HG02678 (cell line): ENCODE results near the gene SLC66A3.

Source experiments
- ATAC-seq: cut with Tn5 transposase; IDR thresholded peaks from one replicate; pipeline ENCODE4 v1.9.1; 2021; ENCODE audit warnings: mild to moderate bottlenecking, moderate library complexity; ENCODE audit not compliant: unreplicated experiment

Gene SLC66A3

DNA sequence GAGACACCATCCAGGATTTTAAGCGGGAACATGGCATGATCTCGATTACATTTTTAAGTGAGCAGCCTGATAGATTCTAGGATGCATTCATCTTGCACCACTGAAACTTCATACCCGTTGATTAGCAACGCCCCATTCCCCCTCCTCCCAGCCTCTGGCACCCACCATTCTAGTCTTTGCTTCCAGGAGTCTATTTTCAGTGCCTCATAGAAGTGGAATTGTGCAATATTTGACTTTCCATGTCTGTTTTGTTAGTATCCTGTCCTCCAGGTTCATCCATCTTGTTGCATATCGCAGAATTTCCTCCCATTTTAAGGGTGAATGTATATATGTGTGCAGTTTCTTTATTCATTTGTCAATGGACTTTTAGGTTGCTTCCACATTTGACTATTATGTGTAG is 20.9 kb upstream of the SLC66A3 start:
- no peak for ATAC-seq

DNA sequence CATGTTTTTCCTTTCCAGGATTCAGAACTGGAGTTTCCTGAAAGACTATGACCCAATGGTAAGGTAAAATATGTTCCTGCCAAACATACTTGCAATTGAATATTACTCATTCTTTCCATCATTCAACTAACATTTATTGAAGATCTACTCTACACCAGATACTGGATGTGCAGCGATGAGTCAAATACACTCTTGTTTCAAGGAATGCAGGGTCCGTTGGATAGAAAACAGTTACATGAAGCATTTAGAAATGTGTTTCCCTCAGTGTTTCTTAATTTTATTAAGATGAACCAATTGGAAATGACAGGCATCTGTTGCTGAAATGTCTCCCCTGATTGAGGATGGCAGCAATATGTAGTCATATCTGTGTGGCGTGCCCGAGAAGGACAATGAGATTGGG is 14.8 kb upstream of the SLC66A3 start:
- ATAC-seq: no peak

DNA sequence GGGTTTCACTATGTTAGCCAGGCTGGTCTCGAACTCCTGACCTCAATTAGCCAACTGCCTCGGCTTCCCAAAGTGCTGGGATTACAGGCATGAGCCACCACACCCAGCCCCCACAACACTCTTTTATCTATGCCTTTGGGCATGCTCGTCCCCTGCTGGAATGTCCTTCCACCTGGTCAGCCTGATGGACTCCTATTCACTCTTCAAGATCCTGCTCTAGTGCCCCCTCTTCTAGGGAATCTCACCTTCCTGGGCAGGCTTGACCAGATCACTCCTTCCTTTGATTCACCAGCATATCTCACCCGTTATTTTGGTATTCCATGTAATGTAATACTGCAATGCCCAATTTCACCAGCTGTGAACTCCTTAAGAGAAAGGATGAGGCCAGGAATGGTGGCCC is 13.9 kb upstream of the SLC66A3 start:
- ATAC-seq: no peak

DNA sequence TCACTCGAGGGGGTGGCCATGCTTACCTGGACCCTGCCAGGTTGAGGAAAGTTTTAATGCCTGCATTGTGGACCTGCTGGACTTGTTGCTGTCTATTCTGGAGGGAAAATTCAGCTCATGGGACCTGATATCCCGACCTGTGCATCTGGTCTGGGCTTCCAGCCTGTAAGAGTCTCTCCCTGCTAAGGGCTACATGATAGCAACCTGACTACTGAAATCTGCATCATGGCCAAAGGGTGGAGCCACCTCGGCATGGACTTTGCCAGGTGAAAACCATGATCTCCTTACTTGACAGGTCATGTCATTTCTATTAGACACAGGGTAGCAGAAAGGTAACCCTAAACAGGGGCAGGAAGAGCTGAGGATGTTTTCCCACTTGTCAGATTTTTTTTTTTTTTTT is 12.9 kb upstream of the SLC66A3 start:
- no peak for ATAC-seq

DNA sequence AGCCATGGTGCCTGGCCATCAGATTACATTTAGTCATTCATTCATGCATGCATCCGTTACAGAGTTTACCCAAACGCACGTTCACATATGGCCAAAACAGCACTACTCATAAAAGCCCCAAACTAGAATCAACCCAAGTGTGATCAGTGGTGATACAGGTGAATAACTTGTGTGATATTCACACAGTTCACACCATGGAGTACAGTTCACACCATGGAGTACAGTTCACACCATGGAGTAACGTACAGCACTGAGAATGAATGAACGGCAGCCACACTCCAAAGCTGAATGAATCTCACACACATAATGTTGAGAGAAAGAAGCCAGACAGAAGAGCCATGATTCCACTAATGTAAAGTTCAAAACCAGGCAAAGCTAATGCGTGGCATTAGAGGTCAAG is 12.3 kb upstream of the SLC66A3 start:
- no peak for ATAC-seq

DNA sequence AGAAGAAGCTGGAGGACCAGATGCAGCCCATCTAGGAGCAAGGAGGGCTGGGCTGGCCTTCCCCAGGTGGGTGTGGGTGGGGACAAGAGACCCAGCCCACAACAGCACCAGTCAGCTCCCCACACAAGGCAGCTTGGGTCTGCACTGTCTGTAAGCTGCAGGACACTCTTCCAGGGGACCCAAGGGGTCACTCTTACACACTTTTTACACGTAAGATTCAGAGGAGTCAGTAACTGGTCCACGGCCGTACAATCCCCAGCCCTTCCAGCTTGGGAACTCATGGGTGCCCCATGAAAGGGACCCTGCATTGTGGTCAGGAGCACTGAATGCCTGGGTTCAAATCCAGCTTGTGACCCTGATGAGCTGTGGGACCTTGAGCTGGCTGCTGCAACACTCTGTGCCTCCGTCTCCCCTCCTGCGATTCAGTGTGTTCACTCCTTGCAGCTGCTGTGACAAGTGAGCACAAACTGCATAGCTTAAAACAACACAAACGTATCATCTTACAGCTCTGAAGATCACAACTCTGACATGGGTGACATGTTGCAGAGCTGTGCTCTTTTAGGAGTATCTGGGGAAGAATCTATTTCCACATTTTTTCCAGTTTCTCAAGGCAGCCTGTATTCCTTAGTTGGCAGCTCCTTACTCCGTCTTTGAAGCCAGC is 11.1 kb upstream of the SLC66A3 start:
- ATAC-seq: no peak

DNA sequence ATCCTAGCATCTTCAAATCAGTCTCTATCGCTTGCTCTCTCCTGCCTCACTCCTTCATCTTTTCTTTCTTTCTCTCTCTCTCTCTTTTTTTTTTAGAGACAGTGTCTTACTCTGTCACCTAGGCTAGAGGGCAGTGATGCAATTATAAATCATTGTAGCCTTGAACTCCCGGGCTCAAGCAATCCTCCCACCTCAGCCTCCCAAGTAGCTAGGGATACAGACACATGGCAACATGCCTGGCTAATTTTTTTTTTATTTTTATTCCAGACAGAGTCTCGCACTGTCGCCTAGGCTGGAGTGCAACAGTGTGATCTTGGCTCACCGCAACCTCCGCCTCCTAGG is 10.6 kb upstream of the SLC66A3 start:
- no peak for ATAC-seq

DNA sequence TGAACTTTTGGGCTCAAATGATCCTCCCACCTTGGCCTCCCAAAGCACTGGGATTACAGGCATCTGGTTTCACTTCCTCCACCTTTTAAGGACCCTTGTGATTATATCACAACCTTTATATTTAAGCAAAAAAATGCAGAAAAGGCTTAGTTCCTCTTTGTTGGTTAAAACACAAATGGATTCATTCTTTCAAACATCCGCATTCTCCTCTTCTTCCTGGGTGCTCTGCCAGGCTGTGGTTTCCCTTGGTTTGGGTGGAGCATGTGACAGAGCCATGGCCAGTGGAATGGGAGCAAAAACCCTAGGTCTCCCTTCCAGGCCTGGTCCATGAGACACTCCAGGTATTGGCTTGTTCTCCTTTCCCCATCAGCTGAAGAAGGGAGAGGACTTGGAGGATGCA is 9.9 kb upstream of the SLC66A3 start:
- no peak for ATAC-seq

DNA sequence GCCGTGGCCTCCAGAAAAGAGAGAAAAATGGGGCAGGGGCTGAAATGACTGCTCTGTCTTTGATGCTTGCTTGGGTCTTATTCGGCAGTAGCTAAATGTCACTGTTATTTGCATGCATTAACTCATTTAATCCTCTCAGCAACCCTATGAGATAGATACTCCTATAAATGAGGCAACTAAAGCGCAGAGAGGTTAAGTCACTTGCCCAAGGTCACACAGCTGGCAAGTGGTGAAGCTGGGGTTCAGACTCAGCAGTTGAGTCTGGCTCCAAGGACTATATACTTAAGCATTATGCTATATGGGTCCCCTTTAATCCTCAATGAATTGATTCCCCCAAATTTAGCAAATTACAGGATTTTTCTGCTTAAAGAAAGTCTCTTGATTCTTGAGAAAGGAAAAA is 9.2 kb upstream of the SLC66A3 start:
- no peak for ATAC-seq

DNA sequence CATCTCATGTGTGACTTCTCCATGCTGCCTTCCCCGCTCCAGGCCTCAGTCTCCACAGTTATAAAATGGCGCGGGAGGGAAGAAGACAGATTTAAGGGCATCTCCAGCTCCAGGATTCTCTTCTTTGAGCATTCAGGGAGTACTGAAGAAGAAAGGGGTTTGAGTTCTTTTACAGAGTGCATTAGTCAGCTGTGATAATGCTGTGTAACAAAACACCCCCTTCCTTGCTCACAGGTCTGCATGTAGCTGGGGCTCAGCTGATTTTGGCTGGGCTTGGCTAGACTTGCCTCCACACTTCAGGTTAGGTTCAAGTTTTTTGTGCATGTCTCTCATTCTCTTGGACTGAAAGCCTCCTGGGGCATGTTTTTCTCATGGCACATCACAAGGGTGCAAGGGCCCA is 8.0 kb upstream of the SLC66A3 start:
- ATAC-seq: no peak

DNA sequence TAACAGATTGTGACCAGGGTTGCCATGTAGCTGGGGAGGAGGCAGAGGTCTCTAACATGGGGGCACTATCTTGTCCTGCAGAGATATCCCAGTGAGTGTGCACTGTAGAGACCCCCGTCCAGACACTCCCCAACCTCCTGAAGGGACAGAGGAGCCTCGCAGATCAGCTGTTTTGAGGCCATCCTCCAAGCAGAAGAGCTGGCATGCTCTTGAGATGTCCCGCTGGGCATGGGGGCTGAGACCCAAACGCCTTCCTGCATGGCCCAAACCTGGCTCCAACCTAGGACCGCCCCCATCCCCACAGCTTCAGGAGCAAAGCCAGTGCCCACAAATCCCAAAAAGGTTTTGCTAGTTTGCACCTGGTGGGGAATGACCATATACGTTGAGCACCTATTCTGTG is 2.7 kb upstream of the SLC66A3 start:
- ATAC-seq: no peak

DNA sequence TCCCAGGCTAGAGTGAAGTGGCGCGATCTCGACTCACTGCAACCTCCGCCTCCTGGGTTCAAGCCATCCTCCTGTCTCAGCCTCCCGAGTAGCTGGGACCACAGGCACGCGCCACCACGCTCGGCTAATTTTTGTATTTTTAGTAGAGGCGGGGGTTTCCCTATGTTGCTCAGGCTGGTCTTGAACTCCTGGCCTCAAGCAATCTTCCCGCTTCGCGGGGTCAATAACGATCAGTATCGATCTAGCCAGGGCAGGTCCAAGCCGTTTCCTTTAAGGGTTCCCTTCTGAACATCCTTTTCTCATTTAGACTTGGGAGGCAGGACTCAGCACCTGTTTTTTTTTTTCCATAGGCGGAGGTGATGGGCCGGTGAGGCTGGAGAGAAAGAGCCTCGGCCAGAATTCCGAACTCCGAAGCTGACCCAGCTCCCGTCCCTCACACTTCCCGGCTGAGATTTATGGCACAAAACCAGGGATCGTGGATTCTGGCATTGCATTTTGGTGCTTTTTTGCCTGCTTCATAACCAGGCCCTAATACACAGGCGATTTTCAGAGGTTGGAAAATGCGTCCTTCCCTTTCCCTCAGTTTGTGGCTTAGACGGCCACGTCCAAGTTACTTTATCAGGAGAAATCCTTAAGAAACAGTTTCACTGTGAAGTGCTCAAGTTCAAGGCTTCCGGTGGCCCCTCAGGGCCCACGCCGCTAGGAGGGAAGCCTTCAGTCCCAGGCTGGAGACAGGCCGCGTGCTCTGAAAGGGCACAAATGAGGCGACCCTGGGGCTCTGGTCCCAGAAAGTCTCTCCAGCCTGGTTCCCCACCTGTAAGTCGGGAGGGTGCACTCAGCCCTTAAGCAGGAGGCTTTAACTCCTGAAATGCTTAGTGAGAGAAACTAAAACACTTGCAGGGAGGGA is 998 bp upstream of the SLC66A3 start:
- ATAC-seq: peak; percentile 12

DNA sequence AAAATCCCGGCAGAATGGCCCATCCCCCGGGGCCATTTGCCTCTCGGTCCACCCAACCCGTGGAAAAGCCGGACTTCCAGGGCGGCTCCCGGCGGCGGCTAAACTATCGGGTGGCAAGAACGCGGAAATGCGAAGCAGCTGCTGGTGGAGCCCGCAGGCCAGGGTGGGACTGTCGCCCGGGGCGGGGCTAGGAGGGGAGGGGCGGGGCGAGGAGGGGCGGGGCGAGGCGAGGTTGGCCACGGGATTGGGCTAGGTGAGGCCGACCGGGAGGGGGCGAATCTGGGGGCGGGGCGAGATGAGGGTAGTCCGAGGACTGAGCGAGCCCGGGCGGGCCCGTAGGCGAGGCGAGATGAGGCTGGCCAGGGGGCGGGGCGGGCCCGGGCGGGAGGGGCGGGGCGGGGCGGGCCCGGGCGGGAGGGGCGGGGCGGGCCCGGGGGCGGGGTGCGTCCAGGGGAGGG is 315 bp upstream of the SLC66A3 start:
- ATAC-seq: peak; percentile 60

DNA sequence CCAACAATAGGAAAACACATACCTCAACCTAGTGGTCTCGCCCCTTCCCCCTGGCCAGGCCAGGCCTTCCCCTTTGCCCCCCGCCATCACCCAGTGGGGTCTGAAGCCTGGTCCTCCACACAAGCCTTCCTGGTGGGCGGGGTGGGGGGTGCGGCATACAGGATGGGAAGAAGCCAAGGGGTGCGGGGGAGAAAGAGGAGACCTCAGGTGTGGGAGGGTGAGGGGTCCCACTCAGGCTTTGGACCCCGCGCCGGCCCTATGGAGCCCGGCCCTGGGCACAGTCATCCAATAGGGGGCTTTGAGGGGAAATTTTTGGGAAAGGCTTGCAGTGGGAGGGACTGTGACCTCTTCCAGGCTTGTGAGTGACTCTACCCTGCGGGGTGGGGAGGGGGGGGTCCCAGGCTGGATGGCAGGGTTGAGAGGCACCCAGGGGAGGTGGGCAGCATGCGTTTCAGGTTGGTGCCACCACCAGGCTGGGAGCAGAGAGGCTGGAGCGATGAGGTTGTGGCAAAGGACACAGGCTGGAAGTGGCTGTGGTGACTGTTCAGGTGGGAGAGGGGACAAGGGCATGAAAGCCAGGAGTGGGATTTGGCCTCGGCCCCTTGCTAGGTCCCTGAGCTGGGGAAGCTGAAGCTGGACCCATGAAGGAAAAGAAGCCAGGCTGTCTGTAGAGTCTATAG is 1.3 kb downstream of the SLC66A3 start:
- no peak for ATAC-seq

DNA sequence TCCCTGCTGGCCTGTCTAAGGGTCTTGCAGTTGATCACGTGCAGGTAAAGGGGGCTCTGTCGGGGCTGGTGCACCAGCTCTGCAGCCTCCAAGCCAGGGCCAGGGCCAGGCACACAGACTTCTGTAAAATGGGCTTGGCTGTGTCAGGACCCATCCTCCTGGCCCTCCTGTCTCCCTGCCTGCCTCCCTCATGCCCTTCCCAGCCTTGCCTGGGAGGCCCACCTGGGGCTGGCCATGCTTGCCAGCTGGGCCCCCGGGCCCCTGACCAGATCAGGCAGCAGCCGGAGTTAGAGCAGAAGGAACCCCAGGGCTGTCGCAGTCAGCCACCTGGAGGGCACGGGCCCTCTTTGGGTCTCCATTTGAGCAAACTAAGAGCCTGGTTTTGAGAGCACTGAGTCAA is 2.0 kb downstream of the SLC66A3 start:
- no peak for ATAC-seq

DNA sequence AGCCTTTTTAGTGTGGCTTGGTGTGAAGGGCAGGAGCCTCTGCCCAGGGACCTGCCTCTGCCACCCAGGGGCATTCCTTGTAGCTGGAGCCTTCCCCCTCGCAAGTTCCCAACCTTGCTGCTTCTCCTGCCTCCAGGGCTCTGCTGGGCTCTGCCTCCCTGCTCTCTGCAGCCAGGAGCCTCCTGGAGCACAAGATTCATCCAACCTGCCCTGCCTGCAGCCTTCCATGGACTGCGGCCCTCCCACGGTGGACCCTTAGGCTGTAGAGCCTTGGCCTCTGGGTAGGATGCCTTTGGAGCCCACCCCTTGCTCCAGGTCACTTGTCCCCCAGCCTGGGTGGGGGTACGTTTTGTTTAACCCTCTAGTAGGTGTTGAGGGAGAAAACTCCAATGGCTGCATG is 2.5 kb downstream of the SLC66A3 start:
- no peak for ATAC-seq

DNA sequence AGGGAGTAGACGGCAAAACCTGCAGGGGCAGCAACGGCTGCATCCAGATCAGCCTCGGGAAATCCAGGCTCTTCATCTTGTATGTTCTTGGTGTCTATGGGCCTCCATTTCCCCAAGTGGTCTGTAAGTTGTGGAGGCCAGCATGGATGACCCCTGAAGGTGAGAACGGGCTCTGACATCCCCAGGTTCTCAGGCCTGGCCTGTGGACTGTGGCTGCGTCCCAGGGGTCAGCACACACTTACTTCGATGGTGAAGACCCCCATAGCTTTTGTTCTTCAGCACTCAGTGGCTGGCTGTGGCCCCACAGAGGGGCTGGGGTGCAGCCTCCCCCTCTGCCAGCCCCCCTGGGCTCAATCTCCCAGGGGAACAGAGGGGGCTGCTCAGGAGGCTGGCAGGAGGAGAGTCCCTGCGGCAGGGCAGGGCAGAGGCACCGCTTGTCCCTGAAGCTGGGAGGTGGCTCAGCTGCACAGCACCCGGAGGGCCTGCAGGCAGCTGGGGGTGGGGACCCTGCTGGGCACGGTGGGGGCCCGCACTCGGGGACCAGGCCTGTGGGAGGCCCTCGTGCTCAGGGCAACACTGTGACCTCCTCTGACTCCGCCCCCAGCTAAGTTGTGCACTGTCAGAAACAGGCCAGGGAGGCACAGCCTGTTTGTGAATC is 3.8 kb downstream of the SLC66A3 start:
- ATAC-seq: no peak

DNA sequence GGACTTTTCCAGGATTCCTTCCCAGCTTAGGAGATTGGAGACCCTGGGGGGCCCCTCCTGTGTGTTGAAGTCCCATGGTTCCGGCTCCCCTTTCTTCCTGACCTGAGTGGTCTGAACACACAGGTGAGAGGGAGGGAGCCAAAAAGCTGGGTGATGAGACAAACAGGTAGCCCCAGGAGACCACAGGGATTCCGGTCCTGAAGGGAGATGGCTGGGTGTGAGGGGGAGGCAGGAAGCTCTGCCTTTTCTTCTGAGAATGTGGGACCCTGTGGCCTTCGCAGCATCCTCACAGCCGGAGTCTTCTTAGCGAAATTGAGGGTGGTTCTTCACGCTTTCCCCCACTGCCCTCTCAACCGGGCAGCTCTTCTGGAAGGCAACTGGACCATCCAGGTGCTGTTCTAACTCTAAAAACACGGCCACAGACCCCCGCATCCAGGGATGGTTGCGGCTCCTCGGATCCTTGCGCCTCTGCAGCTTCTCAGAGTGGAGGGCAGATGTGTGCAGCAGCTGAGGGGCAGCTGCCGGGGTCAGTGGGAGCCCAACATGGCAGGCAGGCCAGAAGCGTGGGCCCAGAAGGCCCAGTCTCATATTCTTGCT is 4.4 kb downstream of the SLC66A3 start:
- no peak for ATAC-seq

DNA sequence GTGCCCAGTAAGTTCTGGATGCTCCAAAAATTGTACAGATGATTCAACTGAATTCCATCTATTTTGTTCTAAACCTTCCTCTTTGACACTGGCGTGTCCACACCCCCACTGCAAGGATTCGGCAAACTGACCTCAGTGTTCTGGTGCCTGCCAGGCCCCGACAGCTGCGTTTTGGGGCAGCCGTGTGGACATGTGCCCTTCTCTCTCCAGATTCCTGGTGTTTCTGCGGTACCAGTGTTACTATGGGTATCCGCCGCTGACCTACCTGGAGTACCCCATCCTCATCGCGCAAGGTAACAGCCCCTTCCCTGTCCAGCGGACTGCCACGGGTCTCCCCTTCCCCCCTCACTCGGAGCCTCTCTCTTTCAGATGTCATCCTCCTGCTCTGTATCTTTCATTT is 5.0 kb downstream of the SLC66A3 start:
- no peak for ATAC-seq

DNA sequence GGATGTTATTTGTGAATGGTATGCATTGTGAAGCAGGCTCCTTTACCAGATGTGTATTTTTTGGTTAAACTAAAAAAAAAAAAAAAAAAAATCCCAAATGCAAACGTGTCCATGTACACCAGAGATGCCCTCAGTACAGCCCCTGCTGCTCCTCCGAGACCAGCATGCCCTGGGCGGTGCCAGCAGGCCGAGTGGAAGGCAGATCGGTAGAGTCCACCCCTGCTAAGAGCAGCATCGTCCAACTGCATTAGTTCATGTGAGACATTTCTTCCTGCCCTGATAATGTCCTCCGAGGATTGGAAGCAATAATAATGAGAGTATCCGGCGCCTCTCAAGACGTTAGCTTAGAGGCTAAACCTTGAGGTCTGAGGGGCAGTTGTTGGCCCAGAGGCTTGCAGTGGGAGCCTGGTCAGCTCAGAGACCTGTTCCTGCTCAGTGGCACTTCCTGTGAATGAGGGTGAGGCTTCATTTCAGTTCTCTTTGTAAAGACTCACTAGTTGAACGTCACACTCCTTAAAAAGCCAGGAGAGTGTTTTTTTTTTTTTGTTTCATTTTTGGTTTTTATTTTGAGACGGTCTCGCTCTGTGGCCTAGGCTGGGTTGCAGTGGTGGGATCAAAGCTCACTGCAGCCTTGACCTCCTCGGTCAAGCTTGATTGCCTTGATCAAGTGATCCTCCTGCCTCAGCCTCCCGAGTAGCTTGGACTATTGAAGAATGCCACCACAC is 5.6 kb downstream of the SLC66A3 start:
- peak; percentile 78 for ATAC-seq
